K562 (cell line): ENCODE results near the gene IGF1R. TPM values are rescaled to one million over a fixed set of nuclear protein-coding genes. Genes with fewer than 3 reads are reported as not detected.

ENCODE experiments used
- ATAC-seq: fragments of 200-7000 bp; cut with Tn5 transposase; 3 replicates; pipeline ENCODE4 v1.9.1; 2020; ENCODE audit warnings: moderate library complexity
- BruUV-seq: library from RNA; stranded (reverse); fragments of 400-500 nt; replicated peaks from 2 replicates; lab custom pipeline; 2021; lab: Mats Ljungman, UMichigan
- CTCF ChIA-PET: fragments of 300-600 bp; formaldehyde crosslinking; extraction: SDS; loops from one replicate; lab custom pipeline; 2021; ENCODE audit warnings: low intra/inter-chr PET ratio; lab: Yijun Ruan, JAX
- POLR2A ChIA-PET: fragments of 300-600, 350-650 bp; sonication (Branson Sonifier 250); formaldehyde crosslinking; extraction: SDS; loops from one replicate; lab custom pipeline; 2021; ENCODE audit warnings: antibody characterized with exemption, inconsistent platforms; lab: Yijun Ruan, JAX
- DNase-seq, 4 experiments: peaks; one replicate each; pipeline versions ENCODE4 v3.0.0 to v3.0.0-alpha.2; 2011 to 2018; ENCODE audit warnings: low spot score in 3 of 4, mixed read lengths in 3 of 4; ENCODE audit errors: extremely low read depth in 1 of 4
- FAIRE-seq: peaks from 2 replicates; lab custom pipeline; 2011; peaks lifted over from hg19 to GRCh38; lab: Jason Lieb, UNC
- H2AFZ ChIP-seq: 2 replicates; pipeline ENCODE4 v1.6.0; 2011; ENCODE audit warnings: low read depth, low read length, control low read depth, inconsistent platforms
- H3K27ac ChIP-seq: fragments of 200-600 bp; 3 replicates; pipeline ENCODE4 v1.8.0; 2011; ENCODE audit warnings: low read depth, mild to moderate bottlenecking, control low read depth, inconsistent platforms, low read length, moderate library complexity, mixed read lengths; ENCODE audit errors: extremely low read depth
- H3K27me3 ChIP-seq, 2 experiments: fragments of 300-600 bp in 1 of 2; 2 replicates in 1 of 2; 3 replicates in 1 of 2; pipeline versions ENCODE4 v1.6.0 to v1.8.0; 2011; ENCODE audit warnings: inconsistent platforms in 2 of 2, low read length in 2 of 2, mild to moderate bottlenecking in 1 of 2, mixed read lengths in 1 of 2, moderate library complexity in 1 of 2; ENCODE audit not compliant: control insufficient read depth in 2 of 2, insufficient read depth in 2 of 2
- H3K36me3 ChIP-seq: fragments of 300-600 bp; 3 replicates; pipeline ENCODE4 v1.8.0; 2011; ENCODE audit warnings: mild to moderate bottlenecking, low read length, inconsistent platforms; ENCODE audit not compliant: control insufficient read depth, insufficient read depth
- H3K4me1 ChIP-seq, 2 experiments: fragments of 200-600 bp in 1 of 2; replicated peaks in 1 of 2; 2 replicates in 1 of 2; 3 replicates in 1 of 2; pipeline versions ENCODE4 v1.5.1 to v1.8.0; 2011; ENCODE audit warnings: inconsistent platforms in 2 of 2, low read length in 2 of 2, mild to moderate bottlenecking in 1 of 2, mixed read lengths in 1 of 2, moderate library complexity in 1 of 2; ENCODE audit not compliant: control insufficient read depth in 2 of 2, insufficient read depth in 2 of 2
- H3K4me2 ChIP-seq: 2 replicates; pipeline ENCODE4 v1.6.1; 2011; ENCODE audit warnings: low read length, control low read depth, inconsistent platforms, mixed read lengths; ENCODE audit not compliant: insufficient read depth
- H3K4me3 ChIP-seq: fragments of 200-600 bp; sonication (generic), shearing (Covaris generic); 2 replicates; pipeline ENCODE4 v1.5.1; 2016; ENCODE audit warnings: control low read depth, inconsistent platforms
- H3K79me2 ChIP-seq: fragments of 200-600 bp; 3 replicates; pipeline ENCODE4 v1.8.0; 2011; ENCODE audit warnings: low read length, inconsistent platforms; ENCODE audit not compliant: control insufficient read depth, insufficient read depth
- H3K9ac ChIP-seq, 2 experiments: 2 replicates each; pipeline versions ENCODE4 v1.6.0 to v1.6.1; 2011; ENCODE audit warnings: low read depth in 2 of 2, low read length in 2 of 2, control low read depth in 1 of 2, inconsistent platforms in 1 of 2, mild to moderate bottlenecking in 1 of 2, mixed read lengths in 1 of 2; ENCODE audit not compliant: insufficient read depth in 1 of 2
- H3K9me1 ChIP-seq: one replicate; pipeline ENCODE4 v1.6.0; 2011; ENCODE audit warnings: inconsistent platforms, mild to moderate bottlenecking, low read length, moderate library complexity; ENCODE audit not compliant: control insufficient read depth, insufficient read depth
- H3K9me3 ChIP-seq: replicated peaks from 2 replicates; pipeline ENCODE4 v1.5.1; 2011; ENCODE audit warnings: low read depth, low read length, inconsistent platforms; ENCODE audit not compliant: control insufficient read depth, insufficient read depth
- H4K20me1 ChIP-seq: replicated peaks from 2 replicates; pipeline ENCODE4 v1.6.1; 2011; ENCODE audit warnings: low read length, inconsistent platforms, mixed read lengths; ENCODE audit not compliant: control insufficient read depth, insufficient read depth
- AFF1 ChIP-seq, 2 experiments: fragments of 450-650 bp; IDR thresholded peaks; 2 replicates each; pipeline ENCODE4 v1.6.1; 2018; ENCODE audit warnings: mild to moderate bottlenecking in 2 of 2, low read depth in 1 of 2; ENCODE audit not compliant: partially characterized antibody in 2 of 2
- C11orf30 ChIP-seq: fragments of 450-650 bp; IDR thresholded peaks from 2 replicates; pipeline ENCODE4 v1.6.1; 2016; ENCODE audit warnings: low read depth, mild to moderate bottlenecking
- CBX2 ChIP-seq: fragments of 200-600 bp; sonication (generic); IDR thresholded peaks from one replicate; pipeline ENCODE4 v1.6.1; 2012; ENCODE audit warnings: mild to moderate bottlenecking, low read length, inconsistent platforms; ENCODE audit not compliant: insufficient read depth, poor library complexity, severe bottlenecking
- PHF8 ChIP-seq: fragments of 200-600 bp; sonication (generic); IDR thresholded peaks from 2 replicates; pipeline ENCODE4 v1.6.1; 2012; ENCODE audit warnings: mixed run types, mild to moderate bottlenecking, inconsistent platforms, low read length, moderate library complexity, borderline replicate concordance
- RAD21 ChIP-seq, 2 experiments: fragments of 250-450 bp in 1 of 2; fragments of 450-650 bp in 1 of 2; sonication (Bioruptor Pico) in 1 of 2; formaldehyde crosslinking in 1 of 2; IDR thresholded peaks in 1 of 2; conservative IDR thresholded peaks in 1 of 2; 2 replicates each; pipeline versions ENCODE4 v1.4.0 to v1.8.0; 2020 to 2022; ENCODE audit warnings: mild to moderate bottlenecking in 2 of 2, moderate library complexity in 1 of 2
- ZNF253 ChIP-seq: fragments of 250-450 bp; sonication (Bioruptor Pico); conservative IDR thresholded peaks from 2 replicates; pipeline ENCODE4 v1.6.1; 2021; ENCODE audit warnings: mild to moderate bottlenecking
- WGBS: fragments of 100-300 bp; shearing (Covaris generic); methylation state at CpG from one replicate; pipeline ENCODE4 v1.1.6; 2016; ENCODE audit warnings: low coverage, mixed read lengths; ENCODE audit not compliant: insufficient coverage; ENCODE audit errors: missing lambda C conversion rate; 5-methylcytosine and 5-hydroxymethylcytosine counted together
- in situ Hi-C: fragments of 300-500 bp; cut with MboI; formaldehyde crosslinking; loops from 4 replicates; pipeline ENCODE4 v1.15.0; 2018; ENCODE audit warnings: inconsistent platforms, mixed read lengths
- intact Hi-C: fragments of 100-400 bp; cut with micrococcal nuclease; formaldehyde crosslinking; loops from 2 replicates; pipeline ENCODE4 v1.14.2; 2022
- polyA plus RNA-seq, 8 experiments: library from polyadenylated mRNA; depleted of rRNA in 4 of 8; stranded (reverse) in 5 of 8; unstranded in 3 of 8; fragments of >200 nt; fragmentation: Nextera tagmentation in 2 of 8; fragmentation: Illumina TruSeq in 1 of 8; extraction: Ambion mirVana in 2 of 8; extraction: Trizol in 1 of 8; gene quantifications; 2 replicates each; pipeline versions ENCODE4 v1.2.1 to v1.2.3, GENCODE V29; 2011 to 2014; ENCODE audit warnings: inconsistent platforms in 1 of 8, missing spikeins in 1 of 8
- total RNA-seq, 7 experiments: library from RNA; depleted of rRNA in 6 of 7; stranded (reverse); fragments of >200 nt in 6 of 7; fragmentation: Illumina TruSeq in 2 of 7; extraction: Trizol in 2 of 7; gene quantifications; 2 replicates each; pipeline versions ENCODE4 v1.2.1 to v1.2.3, GENCODE V29; 2011 to 2021; ENCODE audit warnings: low replicate concordance in 1 of 7

Gene IGF1R
- total and polyA plus RNA-seq, 9 of the 15 experiments (the other 6 are each of a cell fraction or from before 2014, with no cell fraction given), result 0.35 to 8.0 (median 1.6) TPM

GRCh38 chr15:98874773-98875172 lies 226.4 kb downstream of the IGF1R start:
- Histone ChIP-seq H3K27me3 (peaks cover 15 to 26% of the 10 kb centered on the region in 2 experiments), H4K20me1 (peaks cover 14% of the 10 kb centered on the region; the same call in 1 of the 2 replicates), H3K27ac (no peak overlapping the region), H3K79me2 (no peaks in the 10 kb centered on the region)
- POLR2A ChIA-PET, result interaction anchor here (0.7 kb wide), 1 partner anchor 9 kb away, joined by 3 read pairs; no protein-coding TSS in a partner anchor
- no TSS peak for BruUV-seq
- WGBS, result 0% methylated on average over 7 of the region's 8 CpGs
- ATAC-seq, result no peak
- TF ChIP-seq PHF8 (no peak), ZNF253 (CRISPR knock-in tag) (no peak), AFF1 (IDR thresholded peaks at IDR 0.05; ENCODE audit: low read depth in 1 of 2, partially characterized antibody in 2 of 2) (no peak), C11orf30 (no peak), RAD21 (CRISPR knock-in tag; conservative IDR thresholded peaks at IDR 0.05 in 1 of 2, IDR thresholded peaks at IDR 0.05 in 1 of 2) (no peak), CBX2 (peak; percentile 47)
- TF ChIP-seq, all 486 proteins: peak for 1
- Histone ChIP-seq H3K4me1 (no peaks in the 10 kb centered on the region), H3K9me1 (no peaks in the 10 kb centered on the region), H3K4me2 (no peak overlapping the region), H2AFZ (no peak overlapping the region), H3K4me3 (no peak overlapping the region), H3K9ac (no peak overlapping the region), H3K36me3 (no peaks in the 10 kb centered on the region), H3K9me3 (no peaks in the 10 kb centered on the region)
- intact Hi-C loops (no loop called here), in situ Hi-C loops (no loop called here)
- no peak for DNase-seq
- CTCF ChIA-PET, result no interaction called here
- FAIRE-seq, result no peak
